ENCODE results near the gene USP15.

USP15 gene

DNA sequence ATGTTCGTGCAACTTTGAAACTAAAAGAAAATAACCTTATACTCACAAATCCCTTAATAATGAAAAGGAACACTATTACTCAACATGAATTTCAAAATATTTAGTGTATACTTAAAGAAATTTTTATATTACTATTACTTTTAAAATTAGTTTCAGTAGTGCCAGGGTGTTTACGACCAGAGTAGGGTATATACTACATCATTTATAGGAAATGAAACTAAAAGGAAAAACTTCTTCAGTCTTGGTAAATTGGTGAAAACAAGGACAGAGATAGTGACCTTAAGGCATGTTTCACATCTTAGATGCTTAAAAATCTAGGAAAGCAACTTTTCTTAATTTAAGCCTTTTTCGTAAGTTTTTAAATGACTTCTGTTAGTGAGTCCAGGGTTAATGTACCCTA, 4.5 kb downstream of the USP15 start:
- H4K20me1 ChIP-seq (ENCODE audit: insufficient read depth, low read length) = peaks cover 75% of the 10 kb centered on the region
- TF ChIP-seq, protein P1, sequence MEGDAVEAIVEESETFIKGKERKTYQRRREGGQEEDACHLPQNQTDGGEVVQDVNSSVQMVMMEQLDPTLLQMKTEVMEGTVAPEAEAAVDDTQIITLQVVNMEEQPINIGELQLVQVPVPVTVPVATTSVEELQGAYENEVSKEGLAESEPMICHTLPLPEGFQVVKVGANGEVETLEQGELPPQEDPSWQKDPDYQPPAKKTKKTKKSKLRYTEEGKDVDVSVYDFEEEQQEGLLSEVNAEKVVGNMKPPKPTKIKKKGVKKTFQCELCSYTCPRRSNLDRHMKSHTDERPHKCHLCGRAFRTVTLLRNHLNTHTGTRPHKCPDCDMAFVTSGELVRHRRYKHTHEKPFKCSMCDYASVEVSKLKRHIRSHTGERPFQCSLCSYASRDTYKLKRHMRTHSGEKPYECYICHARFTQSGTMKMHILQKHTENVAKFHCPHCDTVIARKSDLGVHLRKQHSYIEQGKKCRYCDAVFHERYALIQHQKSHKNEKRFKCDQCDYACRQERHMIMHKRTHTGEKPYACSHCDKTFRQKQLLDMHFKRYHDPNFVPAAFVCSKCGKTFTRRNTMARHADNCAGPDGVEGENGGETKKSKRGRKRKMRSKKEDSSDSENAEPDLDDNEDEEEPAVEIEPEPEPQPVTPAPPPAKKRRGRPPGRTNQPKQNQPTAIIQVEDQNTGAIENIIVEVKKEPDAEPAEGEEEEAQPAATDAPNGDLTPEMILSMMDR (IDR thresholded peaks at IDR 0.05; ENCODE audit: low read depth, low read length) = no peak
- TF ChIP-seq EZH2phosphoT487 (IDR thresholded peaks at IDR 0.05; ENCODE audit: low read depth) = no peak
- H3K9ac ChIP-seq (ENCODE audit: low read length) = peak overlapping the region; percentile 18
- H3K27ac ChIP-seq (ENCODE audit: low read length) = peak overlapping the region; percentile 18; the same call in 1 of the 2 replicates
- H3K27me3 ChIP-seq (ENCODE audit: low read depth, low read length) = no peaks in the 10 kb centered on the region
- peaks cover 63% of the 10 kb centered on the region for H3K4me1 ChIP-seq (ENCODE audit: low read length)
- H3K9me3 ChIP-seq (ENCODE audit: insufficient read depth, low read length) = no peaks in the 10 kb centered on the region
- H2AFZ ChIP-seq (ENCODE audit: low read depth, low read length) = no peak overlapping the region
- H3K4me3 ChIP-seq (ENCODE audit: low read length) = peak overlapping the region; percentile 53
- peak overlapping the region; percentile 57 for H3K4me2 ChIP-seq (ENCODE audit: low read length)
- no peaks in the 10 kb centered on the region for H3K36me3 ChIP-seq (replicated peaks; ENCODE audit: low read depth, low read length)
- peaks cover 95% of the 10 kb centered on the region for H3K79me2 ChIP-seq (ENCODE audit: low read length)

DNA sequence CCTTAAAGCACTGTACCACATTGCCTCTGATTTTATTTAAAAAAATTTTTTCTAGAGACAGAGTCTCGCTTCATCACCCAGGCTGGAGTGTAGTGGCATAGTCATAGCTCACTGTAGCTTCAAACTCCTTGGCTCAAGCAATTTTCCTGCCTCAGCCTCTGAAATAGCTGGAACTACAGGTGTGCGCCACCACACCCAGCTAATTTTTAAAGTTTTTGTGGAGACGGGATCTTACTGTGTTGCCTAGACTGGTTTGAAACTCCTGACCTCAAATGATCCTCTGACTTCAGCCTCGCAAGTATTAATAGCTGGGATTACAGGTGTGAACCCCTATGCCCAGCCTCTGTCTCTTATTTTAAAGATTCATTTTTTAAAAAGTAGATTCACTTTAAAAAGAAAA, 5.3 kb downstream of the USP15 start:
- peaks cover 100% of the 10 kb centered on the region for H3K79me2 ChIP-seq (ENCODE audit: low read length)
- no peaks in the 10 kb centered on the region for H3K27me3 ChIP-seq (ENCODE audit: low read depth, low read length)
- peaks cover 83% of the 10 kb centered on the region for H4K20me1 ChIP-seq (ENCODE audit: insufficient read depth, low read length)
- H3K36me3 ChIP-seq (replicated peaks; ENCODE audit: low read depth, low read length) = no peaks in the 10 kb centered on the region
- H3K27ac ChIP-seq (ENCODE audit: low read length) = no peak overlapping the region
- no peak overlapping the region for H3K9ac ChIP-seq (ENCODE audit: low read length)
- no peak overlapping the region for H3K4me3 ChIP-seq (ENCODE audit: low read length)
- TF ChIP-seq EZH2phosphoT487 (IDR thresholded peaks at IDR 0.05; ENCODE audit: low read depth) = no peak
- TF ChIP-seq, protein P1 (IDR thresholded peaks at IDR 0.05; ENCODE audit: low read depth, low read length) = no peak
- no peak overlapping the region for H3K4me2 ChIP-seq (ENCODE audit: low read length)
- peaks cover 63% of the 10 kb centered on the region for H3K4me1 ChIP-seq (ENCODE audit: low read length)
- no peaks in the 10 kb centered on the region for H3K9me3 ChIP-seq (ENCODE audit: insufficient read depth, low read length)
- H2AFZ ChIP-seq (ENCODE audit: low read depth, low read length) = no peak overlapping the region

DNA sequence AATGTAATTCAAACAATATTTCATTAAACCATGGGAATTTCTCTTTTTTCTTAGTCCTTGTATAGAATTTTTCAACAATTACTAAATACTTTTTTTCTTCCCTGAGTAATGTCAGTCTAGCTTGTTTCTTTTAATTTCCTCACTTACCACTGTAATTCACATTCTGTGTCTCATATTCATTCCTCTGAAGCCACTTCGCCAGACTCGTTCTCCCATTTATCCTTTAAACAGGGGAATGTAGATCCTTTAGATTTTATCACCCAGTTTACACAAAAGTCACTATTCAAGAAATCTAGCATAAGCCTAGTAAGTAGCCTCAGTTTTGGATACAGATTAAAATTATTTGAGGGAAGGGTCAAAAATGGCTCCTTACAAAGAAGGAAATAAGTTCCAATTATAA, 6.8 kb downstream of the USP15 start:
- no peak for TF ChIP-seq EZH2phosphoT487 (IDR thresholded peaks at IDR 0.05; ENCODE audit: low read depth)
- TF ChIP-seq, protein P1 (IDR thresholded peaks at IDR 0.05; ENCODE audit: low read depth, low read length) = no peak
- H2AFZ ChIP-seq (ENCODE audit: low read depth, low read length) = no peak overlapping the region
- no peak overlapping the region for H3K4me3 ChIP-seq (ENCODE audit: low read length)
- peak overlapping the region; percentile 37 for H3K27ac ChIP-seq (ENCODE audit: low read length)
- H3K9ac ChIP-seq (ENCODE audit: low read length) = no peak overlapping the region
- peaks cover 100% of the 10 kb centered on the region for H3K79me2 ChIP-seq (ENCODE audit: low read length)
- H3K9me3 ChIP-seq (ENCODE audit: insufficient read depth, low read length) = no peaks in the 10 kb centered on the region
- H3K36me3 ChIP-seq (replicated peaks; ENCODE audit: low read depth, low read length) = no peaks in the 10 kb centered on the region
- H3K4me1 ChIP-seq (ENCODE audit: low read length) = peaks cover 58% of the 10 kb centered on the region
- H4K20me1 ChIP-seq (ENCODE audit: insufficient read depth, low read length) = peaks cover 84% of the 10 kb centered on the region
- H3K4me2 ChIP-seq (ENCODE audit: low read length) = peak overlapping the region; percentile 40
- no peaks in the 10 kb centered on the region for H3K27me3 ChIP-seq (ENCODE audit: low read depth, low read length)

DNA sequence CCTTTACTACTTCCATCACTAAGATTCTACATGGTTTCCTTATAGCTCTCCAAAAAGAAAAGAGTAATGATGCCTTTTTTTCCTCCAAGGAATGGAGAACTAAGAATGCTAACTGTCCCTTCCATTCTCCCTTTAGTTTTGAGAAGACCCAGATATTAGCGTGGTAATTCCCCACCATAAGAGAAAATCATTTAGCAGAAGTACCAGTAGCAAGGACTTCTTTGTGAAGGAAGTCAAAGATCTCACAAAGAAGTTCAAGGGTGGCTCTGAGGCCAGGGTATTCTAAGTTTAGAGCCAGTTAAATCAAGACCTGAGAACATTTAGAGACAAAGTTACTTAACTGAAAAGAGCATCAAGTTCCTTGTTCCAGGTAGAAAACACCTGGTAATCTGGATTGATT, 7.3 kb downstream of the USP15 start:
- Histone ChIP-seq H4K20me1 (ENCODE audit: insufficient read depth, low read length) (peaks cover 89% of the 10 kb centered on the region), H3K79me2 (ENCODE audit: low read length) (peaks cover 100% of the 10 kb centered on the region), H3K4me1 (ENCODE audit: low read length) (peaks cover 54% of the 10 kb centered on the region), H3K9ac (ENCODE audit: low read length) (no peak overlapping the region), H3K27ac (ENCODE audit: low read length) (peak overlapping the region; percentile 37), H3K36me3 (replicated peaks; ENCODE audit: low read depth, low read length) (no peaks in the 10 kb centered on the region), H2AFZ (ENCODE audit: low read depth, low read length) (no peak overlapping the region), H3K9me3 (ENCODE audit: insufficient read depth, low read length) (no peaks in the 10 kb centered on the region), H3K4me3 (ENCODE audit: low read length) (no peak overlapping the region), H3K4me2 (ENCODE audit: low read length) (peak overlapping the region; percentile 40), H3K27me3 (ENCODE audit: low read depth, low read length) (no peaks in the 10 kb centered on the region)
- TF ChIP-seq, protein P1 (IDR thresholded peaks at IDR 0.05; ENCODE audit: low read depth, low read length) = no peak
- no peak for TF ChIP-seq EZH2phosphoT487 (IDR thresholded peaks at IDR 0.05; ENCODE audit: low read depth)

Measured in OCI-LY3 (cell line).